HepG2 (cell line): ENCODE measurements around the gene C11orf24. TPM values are rescaled to one million over a fixed set of nuclear protein-coding genes. Genes with fewer than 3 reads are reported as not detected.

ENCODE experiments used
- GRHL1 ChIP-seq: sonication (generic); formaldehyde crosslinking; conservative IDR thresholded peaks from 2 replicates; pipeline ENCODE4 v1.8.0; 2022; ENCODE audit warnings: missing genetic modification reagents
- GZF1 ChIP-seq: sonication (generic); formaldehyde crosslinking; IDR thresholded peaks from 2 replicates; pipeline ENCODE4 v1.5.1; 2020; ENCODE audit warnings: mild to moderate bottlenecking, missing genetic modification reagents
- NFIB ChIP-seq: sonication (generic); formaldehyde crosslinking; IDR thresholded peaks from 2 replicates; pipeline ENCODE4 v1.9.0; 2021; ENCODE audit warnings: missing genetic modification reagents, mild to moderate bottlenecking, borderline replicate concordance
- RFX5 ChIP-seq: IDR thresholded peaks from 2 replicates; pipeline ENCODE4 v1.6.1; 2011; ENCODE audit warnings: low read depth, low read length, improper control_type of control experiment
- SETDB1 ChIP-seq: sonication (generic); formaldehyde crosslinking; IDR thresholded peaks from 2 replicates; pipeline ENCODE4 v1.5.1; 2020; ENCODE audit warnings: missing genetic modification reagents, mild to moderate bottlenecking, borderline replicate concordance
- SOX5 ChIP-seq: IDR thresholded peaks from 2 replicates; pipeline ENCODE4 v1.6.1; 2016; ENCODE audit warnings: borderline replicate concordance
- ZBTB3 ChIP-seq: sonication (generic); formaldehyde crosslinking; IDR thresholded peaks from 2 replicates; pipeline ENCODE4 v1.4.0; 2020; ENCODE audit warnings: low read depth, mild to moderate bottlenecking, moderate library complexity, missing genetic modification reagents, borderline replicate concordance
- ZNF616 ChIP-seq: sonication (generic); formaldehyde crosslinking; IDR thresholded peaks from 2 replicates; pipeline ENCODE4 v1.5.0; 2020; ENCODE audit warnings: low read depth, mild to moderate bottlenecking, missing genetic modification reagents
- ZXDC ChIP-seq: sonication (generic); formaldehyde crosslinking; IDR thresholded peaks from 2 replicates; pipeline ENCODE4 v1.5.0; 2020; ENCODE audit warnings: mild to moderate bottlenecking, missing genetic modification reagents
- polyA plus RNA-seq, 8 experiments: library from polyadenylated mRNA; depleted of rRNA in 3 of 8; stranded (reverse) in 7 of 8; unstranded in 1 of 8; fragments of >200 nt; fragmentation: Illumina TruSeq in 4 of 8; extraction: Trizol in 4 of 8; gene quantifications; 2 replicates each; pipeline versions ENCODE4 v1.2.1 to v1.2.3, GENCODE V29; 2011 to 2016; ENCODE audit warnings: low read depth in 4 of 8, missing spikeins in 1 of 8, mixed read lengths in 1 of 8; ENCODE audit not compliant: insufficient read depth in 1 of 8
- total RNA-seq, 5 experiments: library from RNA; depleted of rRNA; stranded (reverse); fragments of >200 nt; fragmentation: Illumina TruSeq; extraction: Trizol; gene quantifications; 2 replicates each; pipeline ENCODE4 v1.2.3, GENCODE V29; 2016; ENCODE audit warnings: low read depth in 1 of 5

Gene C11orf24
- total and polyA plus RNA-seq, 2 of the 13 experiments (the other 11 are each of a cell fraction or from before 2014, with no cell fraction given) = 52.9 to 55.5 TPM

GRCh38 chr11:68270196-68271022 lies 1.4 kb downstream of the C11orf24 start (continued):
- TF ChIP-seq ZBTB3 (CRISPR knock-in tag) (no peak), SOX5 (CRISPR knock-in tag) (0 out of 2 replicates have a peak, but pooled peaks have one; percentile 21), RFX5 (no peak), SETDB1 (CRISPR knock-in tag) (no peak), GZF1 (no peak), NFIB (no peak), ZNF616 (CRISPR knock-in tag) (no peak), ZXDC (CRISPR knock-in tag) (no peak), GRHL1 (CRISPR knock-in tag) (no peak)
